ENCODE measurements around the gene TMEM207.

The TMEM207 gene

DNA sequence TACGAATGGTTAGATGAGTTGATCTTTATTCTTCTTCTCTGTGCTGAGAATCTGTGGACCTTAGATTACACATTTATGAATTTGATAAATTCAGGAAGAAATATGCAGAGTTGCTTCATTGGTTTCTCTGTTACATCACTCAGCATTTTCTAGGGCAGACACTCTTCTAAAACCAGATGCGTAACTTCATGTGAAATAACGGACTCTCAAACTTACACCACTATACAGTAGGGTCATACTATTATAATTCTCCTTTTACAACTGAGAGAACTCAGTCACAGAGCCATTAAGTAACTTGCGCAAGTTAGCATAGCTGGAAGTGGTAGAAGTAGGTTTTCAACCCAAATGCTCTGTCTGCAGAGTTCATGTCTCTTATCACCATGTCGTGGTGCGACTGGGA lies 5.7 kb downstream of the TMEM207 start:
- no peak for DNase-seq (ENCODE audit: low read depth)

DNA sequence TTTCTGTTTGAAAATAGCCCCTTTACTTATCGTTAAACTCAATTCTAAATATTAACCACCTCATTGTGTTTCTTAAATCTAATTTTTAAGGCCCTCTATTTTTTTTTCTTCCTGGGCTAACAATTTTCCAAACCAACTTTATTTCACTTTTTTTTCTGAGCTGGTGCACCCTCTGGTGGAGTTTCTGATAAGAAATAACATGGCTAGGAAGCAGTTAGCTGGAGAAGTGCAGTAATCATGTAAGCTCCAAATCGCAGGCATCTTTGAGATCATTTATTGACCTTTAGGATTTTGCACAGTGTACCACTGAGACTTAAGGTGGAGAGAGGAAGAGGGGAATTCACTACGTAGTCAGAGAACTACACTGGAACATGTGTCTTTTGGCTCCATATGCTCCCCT lies 6.4 kb downstream of the TMEM207 start:
- DNase-seq (ENCODE audit: low read depth): no peak

DNA sequence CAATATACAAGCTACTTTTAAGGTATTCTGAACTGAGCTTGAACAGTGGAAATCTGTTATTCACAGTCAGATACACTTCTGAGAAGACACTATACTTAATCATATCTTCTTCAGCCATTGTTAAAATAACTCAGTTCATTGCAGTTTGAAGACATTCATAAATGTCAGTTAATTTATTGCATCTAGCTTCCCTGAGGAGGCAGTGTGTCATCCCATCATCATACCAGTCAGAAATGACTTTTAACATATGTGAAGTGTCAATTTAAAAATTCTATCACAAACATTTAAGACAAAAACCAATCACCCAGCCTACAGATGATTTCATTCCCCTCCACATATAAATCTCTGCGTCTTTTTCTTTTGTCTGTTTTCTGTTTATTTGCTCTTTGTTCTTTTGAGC lies 7.5 kb downstream of the TMEM207 start:
- no peak for DNase-seq (ENCODE audit: low read depth)

DNA sequence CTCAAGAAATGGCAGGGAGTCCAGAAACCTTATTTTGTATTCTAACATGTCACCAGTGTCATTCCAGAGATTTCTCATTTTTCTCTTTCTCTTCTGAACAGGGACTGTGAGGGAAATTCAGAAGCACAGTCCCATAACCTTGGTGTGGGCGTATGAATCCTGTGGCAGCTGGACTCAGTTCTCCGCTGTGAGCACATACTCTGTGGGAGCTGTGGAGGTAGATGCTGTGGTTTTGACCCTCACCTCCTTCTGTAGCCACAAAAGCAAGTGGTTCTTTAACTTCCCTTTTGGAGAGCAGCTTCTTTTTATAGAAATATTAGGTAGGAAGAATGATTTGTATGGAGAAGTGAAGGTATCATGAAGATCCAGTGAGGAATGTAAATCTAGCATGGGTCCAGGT lies 13.4 kb downstream of the TMEM207 start:
- no peak for DNase-seq (ENCODE audit: low read depth)

DNA sequence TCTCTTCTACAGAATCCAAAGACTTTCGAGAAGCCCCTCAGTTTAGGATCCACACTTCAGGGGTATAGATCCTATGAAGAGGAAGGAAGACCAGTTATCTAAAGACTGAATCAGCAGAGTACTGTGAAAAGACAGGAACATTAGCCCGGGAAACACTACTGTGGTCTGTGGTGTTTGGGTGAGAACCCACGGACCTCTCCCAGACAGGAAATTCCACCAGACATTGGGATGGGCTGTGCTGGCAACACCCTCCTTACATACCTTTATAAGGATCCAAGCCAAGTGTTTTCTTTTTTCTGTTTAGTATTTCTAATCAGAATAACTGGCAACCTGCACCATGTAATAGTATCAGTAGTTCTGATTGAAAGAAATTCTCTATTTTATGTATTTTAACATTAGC lies 14.1 kb downstream of the TMEM207 start:
- no peak for DNase-seq (ENCODE audit: low read depth)

DNA sequence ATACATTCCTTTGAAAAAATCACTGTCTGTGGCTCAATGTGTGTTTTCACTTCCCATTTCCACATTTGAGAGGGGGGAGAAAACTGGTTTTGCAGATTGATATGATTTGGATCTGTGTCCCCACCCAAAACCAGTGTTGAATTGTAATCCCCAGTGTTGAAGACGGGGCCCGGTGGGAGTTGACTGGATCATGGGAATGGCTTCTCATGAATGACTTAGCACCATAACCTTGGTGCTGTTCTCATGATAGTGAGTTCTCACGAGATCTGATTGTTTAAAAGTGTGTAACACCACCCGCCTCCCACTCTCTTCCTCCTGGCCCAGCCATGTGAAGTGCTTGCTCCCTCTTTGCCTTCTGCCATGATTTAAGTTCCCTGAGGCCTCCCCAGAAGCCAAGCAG lies 16.1 kb downstream of the TMEM207 start:
- no peak for DNase-seq (ENCODE audit: low read depth)

DNA sequence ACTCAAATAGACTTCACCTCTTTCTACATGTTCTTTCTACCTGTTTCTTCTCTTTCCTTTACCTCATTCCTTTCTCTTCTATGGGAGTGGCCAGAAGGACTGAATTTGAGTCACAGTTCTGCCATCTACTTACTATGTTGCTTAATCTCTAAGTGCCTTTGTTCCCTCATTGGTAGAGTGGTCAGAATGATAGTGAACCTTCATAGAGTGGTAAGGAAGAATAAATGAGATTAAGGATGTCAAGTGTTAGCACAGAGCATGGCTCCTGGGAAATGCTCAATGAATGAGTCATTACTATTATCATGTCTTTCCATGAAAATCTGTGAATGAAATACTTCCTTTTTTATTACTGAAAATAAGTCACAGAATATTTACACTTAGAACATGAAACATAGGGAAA lies 17.5 kb downstream of the TMEM207 start:
- DNase-seq (ENCODE audit: low read depth): no peak

DNA sequence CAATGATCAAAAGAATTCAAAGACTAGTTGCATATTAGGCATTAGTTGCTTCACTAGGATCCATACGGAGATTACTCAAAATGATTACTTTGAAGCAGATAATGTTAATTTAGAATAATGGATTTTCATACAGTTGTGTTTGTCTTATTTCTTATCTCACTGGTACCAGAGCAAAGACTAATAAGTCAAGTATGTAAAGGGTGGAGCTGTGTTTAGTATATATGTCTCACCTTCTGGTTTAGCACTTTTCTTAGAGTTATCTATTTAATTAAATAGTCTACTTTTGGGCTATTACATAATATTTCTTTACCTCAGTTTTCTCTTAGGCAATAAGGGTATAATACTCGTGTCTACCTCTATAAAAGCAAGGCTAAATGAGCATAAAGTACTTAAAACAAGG lies 18.8 kb downstream of the TMEM207 start:
- no peak for DNase-seq (ENCODE audit: low read depth)

DNA sequence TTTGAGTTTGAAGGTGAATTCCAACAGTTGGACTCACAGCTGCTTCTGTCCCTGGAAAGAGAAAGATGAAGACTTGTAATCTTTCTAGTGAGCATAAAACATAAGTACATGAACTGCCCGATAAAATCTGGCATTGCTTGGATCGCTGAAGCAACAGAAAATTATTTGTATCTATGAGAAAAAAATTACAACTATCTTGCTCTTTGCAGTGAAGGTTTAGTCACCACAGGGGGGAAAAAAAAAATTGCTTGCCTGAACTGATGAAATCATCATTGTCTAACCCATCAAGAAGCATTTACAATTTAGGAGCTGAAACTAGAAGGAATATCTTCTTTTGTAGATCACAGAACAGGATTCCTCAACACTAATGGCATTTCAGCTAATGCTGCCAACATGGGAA lies 20.0 kb downstream of the TMEM207 start:
- no peak for DNase-seq (ENCODE audit: low read depth)

DNA sequence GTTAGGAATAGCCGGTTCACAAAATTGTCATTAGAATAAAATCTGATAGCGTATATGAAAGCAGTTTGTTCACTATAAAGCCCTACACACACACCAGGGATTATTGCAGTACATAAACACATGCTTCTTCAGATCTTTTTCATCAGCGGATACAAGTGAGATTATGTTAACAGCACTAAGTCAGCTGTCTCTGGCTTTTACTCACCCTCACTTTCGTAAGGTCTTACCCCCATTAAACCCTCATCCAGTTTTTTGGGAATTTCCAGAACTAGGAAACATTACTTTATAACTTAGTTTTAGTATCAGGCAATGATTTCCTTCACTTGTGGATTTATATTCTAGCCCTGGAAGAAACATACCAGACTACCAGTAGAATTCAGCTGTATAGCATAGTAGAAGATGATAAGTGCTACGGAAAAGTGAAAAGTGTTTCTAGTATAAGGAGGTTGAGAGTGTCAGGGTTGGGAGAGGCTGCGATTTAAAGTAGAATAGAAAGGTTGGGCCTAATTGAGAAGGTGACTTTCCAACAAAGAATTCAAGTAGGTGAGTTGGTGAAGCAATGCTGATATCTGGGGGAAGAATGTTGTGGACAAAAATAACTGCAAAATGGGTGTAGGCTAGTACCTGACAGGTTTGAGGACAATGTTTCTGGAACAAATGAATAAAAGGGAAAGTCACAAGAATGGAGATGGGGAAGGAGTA lies 22.7 kb downstream of the TMEM207 start:
- no peak for DNase-seq (ENCODE audit: low read depth)

DNA sequence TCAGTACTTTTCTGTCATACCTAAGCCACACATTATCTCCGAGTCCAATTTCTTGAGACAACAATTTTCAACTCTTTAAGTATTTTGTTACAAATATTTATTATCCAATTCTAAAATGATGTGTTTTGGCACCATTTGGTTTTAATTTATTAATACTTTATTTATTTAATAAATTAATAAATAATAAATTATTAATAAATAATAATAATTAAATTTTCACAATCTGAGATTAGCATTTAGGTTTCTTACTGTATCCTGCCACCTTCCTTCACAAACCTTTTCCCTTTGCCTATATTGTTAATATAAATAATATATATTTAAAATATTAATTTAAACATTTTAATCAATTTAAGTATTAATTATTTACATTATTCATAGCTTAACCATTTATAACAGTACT lies 23.9 kb downstream of the TMEM207 start:
- DNase-seq (ENCODE audit: low read depth): no peak

DNA sequence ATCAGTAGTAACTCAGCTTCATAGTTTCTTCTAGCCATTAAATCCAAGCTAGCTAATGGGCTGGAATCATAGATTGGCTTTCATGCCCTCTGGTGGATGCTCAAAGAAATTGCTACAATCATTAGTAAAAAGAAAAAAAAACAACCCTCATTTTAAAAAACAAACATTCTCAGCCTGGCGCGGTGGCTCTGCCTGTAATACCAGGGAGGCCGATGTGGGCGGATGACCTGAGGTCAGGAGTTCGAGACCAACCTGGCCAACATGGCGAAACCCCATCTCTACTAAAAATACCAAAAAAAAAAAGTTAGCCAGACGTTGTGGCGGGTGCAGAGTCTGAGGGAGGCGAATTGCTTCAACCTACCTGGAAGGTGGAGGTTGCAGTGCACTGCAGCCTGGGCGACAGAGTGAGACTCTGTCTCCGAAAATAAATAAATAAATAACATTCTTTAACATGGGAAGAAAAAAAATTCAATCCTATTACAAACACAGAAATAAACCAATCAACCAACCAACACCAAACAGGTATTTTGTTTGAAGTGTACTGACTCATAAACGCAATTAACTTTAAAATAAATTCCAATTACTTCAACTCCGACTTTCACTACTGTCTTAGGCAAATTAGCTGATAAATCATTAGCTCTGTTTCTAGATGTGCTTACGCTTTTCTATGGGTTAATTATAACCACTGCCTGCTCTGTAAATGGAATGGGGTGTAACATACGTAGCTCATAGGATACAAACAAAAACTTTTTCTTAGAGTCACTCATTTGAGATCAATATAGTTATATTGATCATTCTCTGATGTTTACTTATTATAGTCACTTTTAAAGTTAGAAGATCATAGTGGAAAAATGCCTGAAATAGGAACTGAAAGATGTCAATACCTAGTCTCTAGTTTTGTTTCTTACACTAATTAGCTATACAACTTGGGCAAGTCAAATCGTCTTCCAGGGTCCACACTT lies 24.9 kb downstream of the TMEM207 start:
- peak; percentile 2 for DNase-seq (ENCODE audit: low read depth)

DNA sequence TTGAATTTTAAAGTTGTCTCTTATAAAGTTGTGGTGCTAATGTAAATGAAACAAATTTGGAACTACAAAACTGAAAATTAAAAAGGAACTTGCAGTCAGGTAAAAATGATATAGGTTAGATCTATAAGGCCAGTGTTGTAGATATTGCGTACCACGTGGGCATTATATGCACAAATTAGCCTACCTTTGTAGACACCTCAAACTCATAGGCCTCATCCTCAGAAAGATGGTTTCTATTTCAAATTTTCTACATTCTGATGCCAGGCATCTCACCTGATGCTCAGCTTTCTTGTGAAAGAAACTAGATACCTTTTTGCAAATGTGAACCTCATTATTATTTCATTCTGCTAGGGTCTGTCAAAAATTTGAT lies 25.6 kb downstream of the TMEM207 start:
- DNase-seq (ENCODE audit: low read depth): no peak

DNA sequence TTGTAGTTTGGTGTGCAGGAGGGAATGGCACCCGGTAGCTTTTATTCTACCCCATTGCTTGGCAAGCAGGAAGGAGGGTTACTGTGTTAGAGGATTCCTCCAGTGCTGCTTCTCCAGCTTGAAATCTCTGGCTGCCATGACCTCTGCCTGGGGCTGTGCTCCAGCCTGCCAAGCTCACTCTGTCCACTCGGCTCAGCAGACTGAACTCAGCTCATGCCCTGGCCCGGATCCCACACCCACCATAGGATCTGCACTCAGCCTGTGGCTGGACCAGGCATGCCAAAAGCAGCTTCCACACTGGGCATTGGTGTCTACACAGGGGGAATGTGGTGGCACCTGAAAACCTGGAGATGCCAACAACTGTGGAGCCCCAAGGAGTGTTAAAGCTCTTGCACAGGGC lies 35.4 kb downstream of the TMEM207 start:
- no peak for DNase-seq (ENCODE audit: low read depth)

DNA sequence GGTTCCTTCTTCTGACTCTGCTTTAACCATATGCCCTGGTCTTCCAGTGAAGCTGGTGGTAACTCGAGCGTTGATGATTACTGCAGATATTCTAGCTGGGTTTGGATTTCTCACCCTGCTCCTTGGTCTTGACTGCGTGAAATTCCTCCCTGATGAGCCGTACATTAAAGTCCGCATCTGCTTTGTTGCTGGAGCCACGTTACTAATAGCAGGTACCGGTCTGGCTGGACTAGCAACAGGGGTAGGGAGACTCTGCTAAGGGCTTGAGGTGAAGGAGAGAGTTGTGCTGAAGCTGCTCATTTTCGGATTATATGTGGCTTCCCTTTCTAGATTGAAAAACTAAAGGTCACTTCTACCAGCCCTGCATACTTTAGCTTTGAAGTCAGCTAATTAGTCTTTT lies 45.0 kb downstream of the TMEM207 start:
- DNase-seq (ENCODE audit: low read depth): no peak

DNA sequence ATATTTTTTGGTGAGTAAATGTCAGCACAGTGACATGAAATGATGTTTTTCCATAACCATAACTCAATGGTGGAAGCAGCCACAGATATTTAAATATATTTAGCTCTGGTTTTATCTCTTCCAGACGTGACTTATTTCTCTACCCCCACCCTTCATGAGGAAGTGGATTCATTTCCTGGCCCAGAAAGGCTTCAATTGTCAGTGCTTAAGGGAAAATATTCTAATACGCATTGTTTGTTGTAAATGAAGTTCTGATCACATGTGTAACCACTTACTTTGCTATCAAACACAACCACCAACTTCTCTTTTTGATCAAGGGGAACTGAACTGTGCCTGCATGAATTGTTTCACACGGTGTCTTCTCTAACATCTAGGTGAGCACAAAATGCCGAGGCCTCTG lies 47.7 kb downstream of the TMEM207 start:
- no peak for DNase-seq (ENCODE audit: low read depth)

DNA sequence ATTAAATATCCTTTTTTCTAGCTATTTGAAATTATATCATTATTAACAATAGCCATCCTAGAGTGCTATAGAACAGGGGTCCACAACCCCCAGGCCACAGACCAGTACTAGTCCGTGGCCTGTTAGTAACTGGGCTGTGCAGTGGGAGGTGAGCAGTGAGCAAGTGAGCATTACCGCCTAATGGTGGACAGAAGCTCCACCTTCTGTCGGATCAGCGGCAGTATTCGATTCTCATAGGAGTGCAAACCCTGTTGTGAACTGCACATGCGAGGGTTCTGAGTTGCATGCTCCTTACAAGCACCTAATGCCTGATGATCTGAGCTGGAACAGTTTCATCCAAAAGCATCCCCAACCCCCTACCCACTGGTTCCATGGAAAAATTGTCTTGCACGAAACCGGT lies 50.0 kb downstream of the TMEM207 start:
- no peak for DNase-seq (ENCODE audit: low read depth)

DNA sequence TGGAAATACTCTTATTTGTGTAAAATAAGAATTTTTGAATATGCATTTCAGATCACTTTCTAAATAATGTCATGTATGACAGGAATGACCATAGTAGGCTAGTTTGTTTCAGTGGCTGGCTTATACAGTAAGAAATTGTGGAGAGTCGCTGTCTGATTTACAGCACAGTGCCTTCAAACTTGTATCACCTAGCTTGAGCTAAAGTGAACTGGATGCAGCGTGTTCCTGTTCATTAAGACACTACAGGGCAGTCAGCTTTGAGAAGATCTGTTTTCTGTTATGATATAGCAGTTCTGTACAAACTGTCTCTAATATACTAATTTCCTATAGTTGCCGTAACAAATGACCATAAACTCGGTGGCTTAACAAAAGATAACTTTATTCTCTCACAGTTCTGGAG lies 51.8 kb downstream of the TMEM207 start:
- no peak for DNase-seq (ENCODE audit: low read depth)

DNA sequence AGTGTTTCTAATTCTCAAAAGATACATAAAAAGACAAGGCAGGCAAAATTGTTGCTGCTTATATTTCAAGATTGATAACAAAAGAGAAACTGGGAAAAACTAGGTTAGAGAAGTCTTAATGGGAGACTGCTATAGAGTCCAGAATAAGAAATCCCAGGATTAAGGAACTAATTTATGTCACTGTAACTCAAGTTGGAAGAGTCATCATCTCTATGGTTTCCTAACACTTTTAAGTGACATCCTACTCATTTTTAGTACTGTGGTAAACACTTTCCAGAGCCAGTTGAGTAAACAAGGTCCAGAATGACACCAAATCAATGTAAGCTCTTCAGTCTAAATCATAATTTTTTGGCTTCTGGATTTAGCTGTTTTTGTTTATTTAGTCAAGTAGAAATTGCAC lies 53.7 kb downstream of the TMEM207 start:
- DNase-seq (ENCODE audit: low read depth): no peak

DNA sequence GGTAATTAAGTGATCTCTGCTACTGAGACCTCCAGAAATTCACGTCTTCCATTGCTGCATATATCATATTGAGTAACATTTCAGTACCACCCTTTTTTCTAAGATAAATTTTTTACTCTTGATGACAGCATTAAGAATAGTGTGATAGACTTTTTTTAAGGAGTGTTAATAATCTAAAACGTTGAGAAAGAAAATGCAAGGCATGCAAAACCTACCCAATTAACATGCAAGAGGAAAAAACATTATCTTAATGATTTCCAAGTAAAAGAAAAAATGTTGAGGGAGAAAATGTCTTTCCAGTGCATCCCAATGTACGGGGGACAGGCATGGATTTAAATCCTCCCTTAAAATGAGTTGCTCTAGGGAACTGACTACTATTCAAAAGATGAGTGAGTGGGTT lies 61.0 kb downstream of the TMEM207 start:
- DNase-seq (ENCODE audit: low read depth): no peak

DNA sequence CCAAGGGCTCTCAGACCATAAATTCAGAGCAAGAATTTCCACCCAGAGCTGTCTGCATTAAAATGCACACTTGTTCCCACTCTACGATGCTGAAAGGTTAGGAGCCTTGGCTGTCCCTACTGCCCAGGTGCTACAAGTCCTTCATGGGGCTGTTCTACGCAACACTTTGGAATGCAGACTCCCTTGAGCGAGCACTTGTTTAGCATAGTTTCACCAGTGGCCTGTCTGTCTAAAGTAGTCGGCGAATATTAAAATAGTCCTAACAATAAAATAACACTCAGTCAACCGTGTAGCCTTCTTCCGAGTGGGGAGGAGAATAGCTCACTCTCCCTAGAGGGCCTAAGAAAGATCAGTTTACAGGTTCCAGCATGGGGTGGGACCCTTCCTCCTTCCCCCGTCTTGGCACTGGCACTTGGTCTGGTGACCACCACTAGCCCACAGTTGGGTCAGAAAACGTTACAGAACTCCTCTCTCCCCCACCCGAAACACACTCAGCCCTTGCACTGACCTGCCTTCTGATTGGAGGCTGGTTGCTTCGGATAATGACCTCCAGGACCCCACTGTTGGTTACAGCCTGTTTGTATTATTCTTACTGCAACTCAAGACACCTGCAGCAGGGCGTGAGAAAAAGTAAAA lies 62.0 kb downstream of the TMEM207 start, which contains the start of gene CLDN16:
TSS of gene CLDN16 (plus strand) at position 586 of the 636 bp plus-strand sequence. CDS start 167 bp downstream, outside the sequence.
- no peak for DNase-seq (ENCODE audit: low read depth)

DNA sequence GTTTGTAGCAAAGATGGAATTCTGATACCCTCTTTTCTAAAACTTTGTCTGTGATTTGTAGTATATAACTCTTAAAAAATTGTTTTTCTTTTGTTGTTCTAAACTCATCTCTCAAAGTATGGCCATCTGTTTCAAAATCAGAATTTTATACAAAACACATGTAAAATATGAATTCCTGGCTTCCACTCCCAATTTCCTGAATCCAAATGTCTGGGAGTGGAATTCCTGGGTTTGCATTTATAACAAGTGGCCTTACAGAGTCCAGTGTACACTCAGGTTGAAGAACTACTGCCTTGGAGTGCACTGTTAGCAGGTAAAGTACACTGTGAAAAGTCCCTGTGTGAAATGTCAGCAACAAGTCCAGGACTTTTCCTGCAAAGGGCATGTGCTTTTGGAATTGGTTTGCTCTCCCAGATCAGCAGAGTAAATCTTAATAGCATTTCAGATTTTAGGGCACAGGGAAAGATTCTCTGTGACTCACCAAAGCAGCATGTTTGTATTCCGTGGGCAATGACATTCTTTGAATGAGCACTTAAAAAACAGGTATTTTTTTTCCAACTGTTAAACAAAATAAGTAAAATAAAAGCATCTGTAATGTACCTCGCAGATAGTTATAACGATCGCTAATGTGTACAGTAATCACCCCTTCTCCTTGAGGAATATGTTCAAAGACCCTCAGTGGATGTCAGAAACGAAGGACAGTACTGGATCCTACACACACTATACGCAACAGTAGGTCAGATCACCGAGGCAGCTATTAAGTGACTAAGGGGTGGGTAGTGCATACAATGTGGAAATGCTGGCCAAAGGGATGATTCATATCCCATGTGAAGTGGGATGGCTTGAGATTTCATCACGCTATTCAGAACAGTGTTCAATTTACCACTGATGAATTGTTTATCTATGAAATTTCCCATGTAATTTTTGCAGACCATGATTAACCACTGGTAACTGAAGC lies 63.7 kb downstream of the TMEM207 start:
- DNase-seq (ENCODE audit: low read depth): no peak
